Loucy (cell line): ENCODE measurements around the gene CHST6.
"Not testable (repeated sequence)": the region's sequence is repeated elsewhere in the genome, so short reads cannot be mapped to it uniquely, and the experiment has no call there.

Experiments used
- H2AFZ ChIP-seq: fragments of 200-600 bp; sonication (generic); 2 replicates; pipeline ENCODE4 v1.6.0; 2016; ENCODE audit warnings: antibody characterized with exemption, mild to moderate bottlenecking, low read length, moderate library complexity
- H3F3A ChIP-seq: fragments of 200-600 bp; 2 replicates; pipeline ENCODE4 v1.6.0; 2016; ENCODE audit warnings: antibody characterized with exemption, low read depth, mild to moderate bottlenecking
- H3K27me3 ChIP-seq: fragments of 200-600 bp; sonication (generic); 2 replicates; pipeline ENCODE4 v1.6.1; 2014; ENCODE audit warnings: low read length, mild to moderate bottlenecking; ENCODE audit not compliant: insufficient read depth, poor library complexity, severe bottlenecking
- H3K36me3 ChIP-seq: fragments of 200-600 bp; sonication (generic); 2 replicates; pipeline ENCODE4 v1.6.1; 2016; ENCODE audit warnings: low read length; ENCODE audit not compliant: insufficient read depth
- H3K4me1 ChIP-seq: fragments of 200-600 bp; sonication (generic); 2 replicates; pipeline ENCODE4 v1.5.1; 2014; ENCODE audit warnings: low read length, mild to moderate bottlenecking; ENCODE audit not compliant: insufficient read depth, poor library complexity, severe bottlenecking
- H3K4me2 ChIP-seq: fragments of 200-600 bp; sonication (generic); 2 replicates; pipeline ENCODE4 v1.6.0; 2014; ENCODE audit warnings: antibody characterized with exemption, low read length, low read depth, mild to moderate bottlenecking; ENCODE audit not compliant: poor library complexity, severe bottlenecking
- H3K4me3 ChIP-seq: fragments of 200-600 bp; sonication (generic); 2 replicates; pipeline ENCODE4 v1.5.1; 2014; ENCODE audit warnings: low read length, mild to moderate bottlenecking, mixed read lengths; ENCODE audit not compliant: poor library complexity, severe bottlenecking
- H3K79me2 ChIP-seq: fragments of 200-600 bp; sonication (generic); 2 replicates; pipeline ENCODE4 v1.6.1; 2014; ENCODE audit warnings: low read length; ENCODE audit not compliant: insufficient read depth
- H3K9ac ChIP-seq: fragments of 200-600 bp; sonication (generic); 2 replicates; pipeline ENCODE4 v1.6.0; 2014; ENCODE audit warnings: mild to moderate bottlenecking, low read depth, low read length, moderate library complexity; ENCODE audit not compliant: poor library complexity, severe bottlenecking
- H3K9me2 ChIP-seq: fragments of 200-600 bp; sonication (generic); replicated peaks from 2 replicates; pipeline ENCODE4 v1.6.1; 2016; ENCODE audit warnings: low read depth, low read length, mixed read lengths
- H3K9me3 ChIP-seq: fragments of 200-600 bp; sonication (generic); 2 replicates; pipeline ENCODE4 v1.6.1; 2014; ENCODE audit warnings: mild to moderate bottlenecking, antibody characterized with exemption, low read length, low read depth; ENCODE audit not compliant: insufficient read depth
- H4K20me1 ChIP-seq: fragments of 200-600 bp; sonication (generic); 2 replicates; pipeline ENCODE4 v1.6.0; 2014; ENCODE audit warnings: antibody characterized with exemption, low read length, mild to moderate bottlenecking; ENCODE audit not compliant: insufficient read depth, poor library complexity, severe bottlenecking
- CTCF ChIP-seq: fragments of 200-600 bp; sonication (generic); conservative IDR thresholded peaks from 2 replicates; pipeline ENCODE4 v1.5.1; 2014; ENCODE audit warnings: mild to moderate bottlenecking, antibody characterized with exemption, low read length
- EZH2phosphoT487 ChIP-seq: fragments of 200-600 bp; IDR thresholded peaks from 2 replicates; pipeline ENCODE4 v1.6.1; 2018; ENCODE audit warnings: antibody characterized with exemption, mild to moderate bottlenecking, moderate library complexity, borderline replicate concordance

CHST6 gene

GRCh38 chr16:75526032-75526790 is 31.0 kb upstream of the CHST6 start:
- Histone ChIP-seq H3F3A (no peaks in the 10 kb centered on the region), H3K27me3 (no peaks in the 10 kb centered on the region), H4K20me1 (no peaks in the 10 kb centered on the region), H3K9me2 (no peaks in the 10 kb centered on the region), H3K4me1 (no peaks in the 10 kb centered on the region), H3K4me2 (no peak overlapping the region), H3K9me3 (no peaks in the 10 kb centered on the region), H2AFZ (no peak overlapping the region), H3K4me3 (no peak overlapping the region), H3K36me3 (no peaks in the 10 kb centered on the region), H3K9ac (no peak overlapping the region), H3K79me2 (no peaks in the 10 kb centered on the region)
- TF ChIP-seq CTCF (no peak), EZH2phosphoT487 (no peak)

GRCh38 chr16:75519175-75519574 is 23.9 kb upstream of the CHST6 start:
- H3K4me1 ChIP-seq, result no peaks in the 10 kb centered on the region
- H3F3A ChIP-seq, result no peaks in the 10 kb centered on the region
- no peak overlapping the region for H3K4me2 ChIP-seq
- H3K4me3 ChIP-seq, result no peak overlapping the region
- H3K9me3 ChIP-seq, result no peaks in the 10 kb centered on the region
- H3K9me2 ChIP-seq, result no peaks in the 10 kb centered on the region
- no peak overlapping the region for H2AFZ ChIP-seq
- no peak overlapping the region for H3K9ac ChIP-seq
- no peaks in the 10 kb centered on the region for H3K36me3 ChIP-seq
- no peaks in the 10 kb centered on the region for H3K27me3 ChIP-seq
- TF ChIP-seq CTCF (no peak), EZH2phosphoT487 (no peak)
- peaks cover 3% of the 10 kb centered on the region; the same call in 1 of the 2 replicates for H3K79me2 ChIP-seq
- H4K20me1 ChIP-seq, result no peaks in the 10 kb centered on the region

- H3F3A ChIP-seq, H4K20me1 ChIP-seq, H3K27me3 ChIP-seq, H3K9me2 ChIP-seq, H3K79me2 ChIP-seq, H3K36me3 ChIP-seq, H3K9me3 ChIP-seq, H3K4me1 ChIP-seq: not testable (repeated sequence)
- H3K9ac ChIP-seq, result peak overlapping the region; percentile 87
- H2AFZ ChIP-seq, result peak overlapping the region; percentile 82
- H3K4me2 ChIP-seq, result peak overlapping the region; percentile 81
- peak overlapping the region; percentile 78 for H3K4me3 ChIP-seq
Measured at GRCh38 chr16:75516189-75516966, 21.1 kb upstream of the CHST6 start.
